ENCODE data around the gene SPNS3. TPM values are rescaled to one million over a fixed set of nuclear protein-coding genes. Genes with fewer than 3 reads are reported as not detected.

Gene SPNS3
- total and polyA plus RNA-seq, 4 donors: 0.16 to 2.3 (median 0.24) TPM

- TF ChIP-seq HNF4G (IDR thresholded peaks at IDR 0.05): no peak
- peak in 1 of 2 donors; percentile 10 for TF ChIP-seq RAD21 (IDR thresholded peaks at IDR 0.05)
- TF ChIP-seq GABPA (IDR thresholded peaks at IDR 0.05 in 1 of 2, conservative IDR thresholded peaks at IDR 0.05 in 1 of 2): no peak
- no peak for TF ChIP-seq CTCF (IDR thresholded peaks at IDR 0.05; ENCODE audit: low read depth, low read length, missing input control)
- TF ChIP-seq MAX (IDR thresholded peaks at IDR 0.05): no peak
- Histone ChIP-seq H3K27me3 (ENCODE audit: control insufficient read depth in 4 of 4, insufficient read depth in 4 of 4, low read length in 3 of 4) (no peaks in the 10 kb centered on the region), H3K36me3 (ENCODE audit: control insufficient read depth in 4 of 4, insufficient read depth in 3 of 4, low read depth in 1 of 4, low read length in 3 of 4) (no peaks in the 10 kb centered on the region), H3K27ac (ENCODE audit: low read depth in 1 of 2, low read length in 2 of 2) (peak overlapping the region; percentile 57 to 59), H3K4me3 (ENCODE audit: low read depth in 1 of 3, low read length in 3 of 3) (no peak overlapping the region), H3K4me1 (ENCODE audit: control insufficient read depth in 4 of 4, insufficient read depth in 4 of 4, low read length in 3 of 4) (peaks cover 0 to 2% (median 0%) of the 10 kb centered on the region in 4 donors), H3K9me3 (ENCODE audit: control insufficient read depth in 4 of 4, low read length in 3 of 4) (no peaks in the 10 kb centered on the region), H3K9ac (ENCODE audit: low read depth in 1 of 2, low read length in 2 of 2) (no peak overlapping the region)
- DNase-seq (ENCODE audit: low spot score): no peak
- 73% methylated on average over 14 of the region's 14 CpGs for WGBS
Observed at GRCh38 chr17:4519361-4519788, 85.6 kb downstream of the SPNS3 start.

GRCh38 chr17:4520060-4520893, 86.5 kb downstream of the SPNS3 start:
- Histone ChIP-seq H3K4me1 (ENCODE audit: control insufficient read depth in 4 of 4, insufficient read depth in 4 of 4, low read length in 3 of 4) (peaks cover 0 to 2% (median 0%) of the 10 kb centered on the region in 4 donors), H3K27ac (ENCODE audit: low read depth in 1 of 2, low read length in 2 of 2) (peak overlapping the region; percentile 41 to 57), H3K9me3 (ENCODE audit: control insufficient read depth in 4 of 4, low read length in 3 of 4) (no peaks in the 10 kb centered on the region), H3K27me3 (ENCODE audit: control insufficient read depth in 4 of 4, insufficient read depth in 4 of 4, low read length in 3 of 4) (no peaks in the 10 kb centered on the region), H3K4me3 (ENCODE audit: low read depth in 1 of 3, low read length in 3 of 3) (no peak overlapping the region), H3K36me3 (ENCODE audit: control insufficient read depth in 4 of 4, insufficient read depth in 3 of 4, low read depth in 1 of 4, low read length in 3 of 4) (no peaks in the 10 kb centered on the region), H3K9ac (ENCODE audit: low read depth in 1 of 2, low read length in 2 of 2) (no peak overlapping the region)
- DNase-seq (ENCODE audit: low spot score): no peak
- 82% methylated on average over 19 of the region's 19 CpGs for WGBS
- TF ChIP-seq RXRA (IDR thresholded peaks at IDR 0.05) (peak; percentile 78 to 90), SP1 (IDR thresholded peaks at IDR 0.05) (peak; percentile 32), HNF4G (IDR thresholded peaks at IDR 0.05) (no peak), RAD21 (IDR thresholded peaks at IDR 0.05) (no peak), NR2F2 (IDR thresholded peaks at IDR 0.05) (peak; percentile 88)

- WGBS: 88% methylated on average over 8 of the region's 8 CpGs
- TF ChIP-seq YY1 (IDR thresholded peaks at IDR 0.05): no peak
- no peak for TF ChIP-seq EGR1 (IDR thresholded peaks at IDR 0.05; ENCODE audit: low read depth in 2 of 2)
- TF ChIP-seq REST (IDR thresholded peaks at IDR 0.05): no peak
- peak in 1 of 2 donors; percentile 5 for TF ChIP-seq RAD21 (IDR thresholded peaks at IDR 0.05)
- Histone ChIP-seq H3K36me3 (ENCODE audit: control insufficient read depth in 4 of 4, insufficient read depth in 3 of 4, low read depth in 1 of 4, low read length in 3 of 4) (no peaks in the 10 kb centered on the region), H3K9ac (ENCODE audit: low read depth in 1 of 2, low read length in 2 of 2) (no peak overlapping the region), H3K9me3 (ENCODE audit: control insufficient read depth in 4 of 4, low read length in 3 of 4) (no peaks in the 10 kb centered on the region), H3K4me3 (ENCODE audit: low read depth in 1 of 3, low read length in 3 of 3) (no peak overlapping the region), H3K27me3 (ENCODE audit: control insufficient read depth in 4 of 4, insufficient read depth in 4 of 4, low read length in 3 of 4) (no peaks in the 10 kb centered on the region), H3K27ac (ENCODE audit: low read depth in 1 of 2, low read length in 2 of 2) (peak overlapping the region in 1 of 2 donors; percentile 16), H3K4me1 (ENCODE audit: control insufficient read depth in 4 of 4, insufficient read depth in 4 of 4, low read length in 3 of 4) (peaks cover 0 to 2% (median 0%) of the 10 kb centered on the region in 4 donors)
- DNase-seq (ENCODE audit: low spot score): no peak
Observed at GRCh38 chr17:4520894-4521600, 87.3 kb downstream of the SPNS3 start.

All from liver (tissue), 9 donors.